Trophoblast cell (in vitro differentiated cells and primary cell): Measurements from ENCODE around the gene THBS2.

ENCODE experiments used
- DNase-seq, 2 donors: peaks; one replicate each; pipeline ENCODE4 v3.0.0-alpha.2; 2016
- H2AFZ ChIP-seq: 2 replicates; pipeline ENCODE4 v1.6.1; 2013; ENCODE audit warnings: low read length, moderate library complexity, mild to moderate bottlenecking; ENCODE audit not compliant: insufficient read depth, poor library complexity
- H2AK5ac ChIP-seq: 2 replicates; pipeline ENCODE4 v1.6.1; 2013; ENCODE audit warnings: mild to moderate bottlenecking, low read length
- H2BK120ac ChIP-seq: 2 replicates; pipeline ENCODE4 v1.6.1; 2013; ENCODE audit warnings: low read length, mild to moderate bottlenecking, moderate library complexity; ENCODE audit not compliant: insufficient read depth, poor library complexity
- H2BK12ac ChIP-seq: 2 replicates; pipeline ENCODE4 v1.6.1; 2013; ENCODE audit warnings: mild to moderate bottlenecking, low read length, moderate library complexity
- H2BK5ac ChIP-seq: 2 replicates; pipeline ENCODE4 v1.6.1; 2013; ENCODE audit warnings: low read length, low read depth, moderate library complexity, mild to moderate bottlenecking; ENCODE audit not compliant: poor library complexity
- H3K14ac ChIP-seq: 2 replicates; pipeline ENCODE4 v1.6.1; 2013; ENCODE audit warnings: mild to moderate bottlenecking, low read length
- H3K18ac ChIP-seq: 2 replicates; pipeline ENCODE4 v1.6.1; 2013; ENCODE audit warnings: mild to moderate bottlenecking, low read length
- H3K23ac ChIP-seq: 2 replicates; pipeline ENCODE4 v1.6.1; 2013; ENCODE audit warnings: low read length
- H3K27ac ChIP-seq: 2 replicates; pipeline ENCODE4 v1.5.1; 2013; ENCODE audit warnings: low read depth, mild to moderate bottlenecking, inconsistent platforms, low read length, moderate library complexity
- H3K27me3 ChIP-seq: 2 replicates; pipeline ENCODE4 v1.6.1; 2013; ENCODE audit warnings: inconsistent platforms, mild to moderate bottlenecking, low read length, moderate library complexity; ENCODE audit not compliant: insufficient read depth
- H3K36me3 ChIP-seq, 2 experiments: 1 replicate in 1 of 2; 2 replicates in 1 of 2; pipeline ENCODE4 v1.6.1; 2013; ENCODE audit warnings: low read length in 2 of 2, mild to moderate bottlenecking in 2 of 2, moderate library complexity in 1 of 2; ENCODE audit not compliant: insufficient read depth in 2 of 2, control insufficient read depth in 1 of 2
- H3K4ac ChIP-seq: 2 replicates; pipeline ENCODE4 v1.6.1; 2013; ENCODE audit warnings: low read depth, mild to moderate bottlenecking, low read length, moderate library complexity
- H3K4me1 ChIP-seq, 2 experiments: 1 replicate in 1 of 2; 2 replicates in 1 of 2; pipeline ENCODE4 v1.6.1; 2013; ENCODE audit warnings: low read length in 2 of 2, mild to moderate bottlenecking in 2 of 2, moderate library complexity in 1 of 2; ENCODE audit not compliant: insufficient read depth in 2 of 2, control insufficient read depth in 1 of 2
- H3K4me2 ChIP-seq: 2 replicates; pipeline ENCODE4 v1.6.1; 2013; ENCODE audit warnings: inconsistent platforms, mild to moderate bottlenecking, low read length, moderate library complexity
- H3K4me3 ChIP-seq: 2 replicates; pipeline ENCODE4 v1.5.1; 2013; ENCODE audit warnings: mild to moderate bottlenecking, low read depth, low read length, inconsistent platforms
- H3K79me1 ChIP-seq: one replicate; pipeline ENCODE4 v1.6.1; 2013; ENCODE audit warnings: low read length
- H3K79me2 ChIP-seq: 2 replicates; pipeline ENCODE4 v1.6.1; 2013; ENCODE audit warnings: low read length, mild to moderate bottlenecking; ENCODE audit not compliant: control insufficient read depth, insufficient read depth, poor library complexity
- H3K9ac ChIP-seq: 2 replicates; pipeline ENCODE4 v1.6.1; 2013; ENCODE audit warnings: mild to moderate bottlenecking, low read length
- H3K9me3 ChIP-seq: 2 replicates; pipeline ENCODE4 v1.6.1; 2013; ENCODE audit warnings: low read depth, mild to moderate bottlenecking, control low read depth, inconsistent platforms, low read length; ENCODE audit not compliant: insufficient read depth
- H4K12ac ChIP-seq: 2 replicates; pipeline ENCODE4 v1.6.1; 2013; ENCODE audit warnings: low read depth, mild to moderate bottlenecking, low read length, moderate library complexity
- H4K8ac ChIP-seq: 2 replicates; pipeline ENCODE4 v1.6.1; 2013; ENCODE audit warnings: low read depth, mild to moderate bottlenecking, low read length, moderate library complexity
- H4K91ac ChIP-seq: one replicate; pipeline ENCODE4 v1.6.1; 2013; ENCODE audit warnings: low read depth, mild to moderate bottlenecking, low read length, moderate library complexity
- whole genome bisulfite sequencing: extraction: QIAGEN DNeasy Blood & Tissue Kit; methylation state at CpG from one replicate; pipeline ENCODE4 v1.1.7; 2013; ENCODE audit warnings: missing lambda C conversion rate; ENCODE audit not compliant: insufficient read length, insufficient coverage; ENCODE audit errors: extremely low coverage; 5-methylcytosine and 5-hydroxymethylcytosine counted together

The THBS2 gene

DNA sequence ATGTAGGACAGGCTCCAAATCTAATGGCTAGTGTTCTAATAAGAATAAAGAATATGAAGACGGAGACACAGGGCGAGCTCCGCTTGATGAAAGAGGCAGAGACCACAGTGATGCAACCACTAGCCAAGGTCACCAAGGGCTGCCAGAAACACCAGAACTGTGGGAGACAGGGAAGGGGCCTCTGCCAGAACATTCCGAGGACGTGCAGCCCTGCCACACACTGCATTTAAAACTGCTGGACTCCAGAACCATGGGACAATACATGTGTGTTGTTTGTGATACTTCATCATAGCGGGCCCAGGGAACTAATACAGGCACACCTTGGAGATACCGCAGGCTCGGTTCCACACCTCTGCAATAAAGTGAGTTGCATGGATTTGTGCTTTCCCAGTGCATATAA lies 2.9 kb upstream of the THBS2 start:
- Histone ChIP-seq H3K9ac (no peak overlapping the region), H3K9me3 (peaks cover 12% of the 10 kb centered on the region), H4K91ac (no peak overlapping the region), H4K8ac (no peak overlapping the region), H3K14ac (no peak overlapping the region), H3K27me3 (peaks cover 25% of the 10 kb centered on the region), H3K79me1 (no peaks in the 10 kb centered on the region), H3K27ac (no peak overlapping the region), H3K4me3 (no peak overlapping the region), H3K4ac (no peak overlapping the region), H2AFZ (no peak overlapping the region), H3K79me2 (no peaks in the 10 kb centered on the region), H3K23ac (no peak overlapping the region), H2BK5ac (no peak overlapping the region), H3K4me2 (no peak overlapping the region), H3K36me3 (no peaks in the 10 kb centered on the region), H3K18ac (no peak overlapping the region), H3K4me1 (no peaks in the 10 kb centered on the region), H2BK120ac (no peak overlapping the region), H2AK5ac (no peak overlapping the region), H2BK12ac (no peak overlapping the region), H4K12ac (no peak overlapping the region)
- WGBS = no CpG with 5 or more reads among the region's 8 CpGs
- no peak for DNase-seq

DNA sequence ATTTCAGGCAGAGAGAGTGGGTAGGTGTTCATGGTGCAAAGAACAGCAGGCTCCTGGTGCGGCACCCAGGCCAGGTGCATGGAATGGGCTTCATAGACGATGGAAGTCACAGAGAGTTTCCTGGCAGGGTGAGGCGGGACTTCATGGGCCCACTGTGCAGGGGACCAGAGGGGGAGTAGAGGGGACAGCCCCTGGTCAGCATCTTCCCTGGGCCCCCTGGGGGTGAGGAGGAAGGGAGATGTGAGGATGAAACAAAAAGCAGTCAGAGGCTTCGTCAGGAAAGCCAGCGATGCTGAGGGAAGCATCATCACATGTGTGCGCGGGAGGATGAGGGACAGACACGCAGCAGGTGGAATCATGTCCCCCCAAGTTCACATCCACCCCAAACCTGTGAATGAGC lies 2.4 kb upstream of the THBS2 start:
- Histone ChIP-seq H3K36me3 (no peaks in the 10 kb centered on the region), H3K27ac (no peak overlapping the region), H3K79me1 (no peaks in the 10 kb centered on the region), H3K9me3 (peaks cover 12% of the 10 kb centered on the region), H3K4ac (no peak overlapping the region), H4K12ac (no peak overlapping the region), H4K91ac (no peak overlapping the region), H3K4me3 (no peak overlapping the region), H2BK5ac (no peak overlapping the region), H3K18ac (no peak overlapping the region), H3K27me3 (peaks cover 25% of the 10 kb centered on the region), H3K14ac (no peak overlapping the region), H2BK12ac (no peak overlapping the region), H3K9ac (no peak overlapping the region), H3K4me2 (no peak overlapping the region), H3K4me1 (no peaks in the 10 kb centered on the region), H2AFZ (no peak overlapping the region), H3K23ac (no peak overlapping the region), H2BK120ac (no peak overlapping the region), H3K79me2 (no peaks in the 10 kb centered on the region), H2AK5ac (no peak overlapping the region), H4K8ac (no peak overlapping the region)
- WGBS = no CpG with 5 or more reads among the region's 8 CpGs
- no peak for DNase-seq

DNA sequence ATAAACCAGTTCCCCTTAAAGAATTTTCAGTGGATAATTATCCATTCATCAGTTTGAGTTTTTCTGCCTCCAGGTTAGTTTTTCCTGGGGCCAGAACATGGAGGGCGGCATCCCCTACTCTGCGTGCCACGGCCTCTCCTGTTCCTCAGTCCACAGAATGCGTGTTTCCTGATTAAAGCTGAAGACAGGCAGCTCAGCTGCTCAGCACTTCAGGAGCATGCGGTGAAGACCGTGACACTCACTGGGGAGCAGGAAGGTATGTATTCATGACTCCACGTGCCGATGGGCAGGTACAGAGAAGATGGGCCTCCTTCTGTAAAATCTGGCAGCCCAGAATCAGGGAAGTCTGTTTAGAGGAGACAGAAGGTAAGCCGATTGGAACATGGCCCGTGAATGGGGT lies 2.0 kb upstream of the THBS2 start:
- Histone ChIP-seq H3K79me2 (no peaks in the 10 kb centered on the region), H3K4me2 (no peak overlapping the region), H2BK120ac (no peak overlapping the region), H4K91ac (no peak overlapping the region), H3K14ac (no peak overlapping the region), H3K4me3 (no peak overlapping the region), H2AFZ (no peak overlapping the region), H3K27ac (no peak overlapping the region), H2BK5ac (no peak overlapping the region), H3K9ac (no peak overlapping the region), H3K9me3 (peaks cover 12% of the 10 kb centered on the region), H3K4ac (no peak overlapping the region), H3K18ac (no peak overlapping the region), H3K27me3 (peaks cover 25% of the 10 kb centered on the region), H4K12ac (no peak overlapping the region), H2BK12ac (no peak overlapping the region), H3K79me1 (no peaks in the 10 kb centered on the region), H2AK5ac (no peak overlapping the region), H4K8ac (no peak overlapping the region), H3K36me3 (no peaks in the 10 kb centered on the region), H3K4me1 (no peaks in the 10 kb centered on the region), H3K23ac (no peak overlapping the region)
- WGBS = no CpG with 5 or more reads among the region's 10 CpGs
- no peak for DNase-seq

DNA sequence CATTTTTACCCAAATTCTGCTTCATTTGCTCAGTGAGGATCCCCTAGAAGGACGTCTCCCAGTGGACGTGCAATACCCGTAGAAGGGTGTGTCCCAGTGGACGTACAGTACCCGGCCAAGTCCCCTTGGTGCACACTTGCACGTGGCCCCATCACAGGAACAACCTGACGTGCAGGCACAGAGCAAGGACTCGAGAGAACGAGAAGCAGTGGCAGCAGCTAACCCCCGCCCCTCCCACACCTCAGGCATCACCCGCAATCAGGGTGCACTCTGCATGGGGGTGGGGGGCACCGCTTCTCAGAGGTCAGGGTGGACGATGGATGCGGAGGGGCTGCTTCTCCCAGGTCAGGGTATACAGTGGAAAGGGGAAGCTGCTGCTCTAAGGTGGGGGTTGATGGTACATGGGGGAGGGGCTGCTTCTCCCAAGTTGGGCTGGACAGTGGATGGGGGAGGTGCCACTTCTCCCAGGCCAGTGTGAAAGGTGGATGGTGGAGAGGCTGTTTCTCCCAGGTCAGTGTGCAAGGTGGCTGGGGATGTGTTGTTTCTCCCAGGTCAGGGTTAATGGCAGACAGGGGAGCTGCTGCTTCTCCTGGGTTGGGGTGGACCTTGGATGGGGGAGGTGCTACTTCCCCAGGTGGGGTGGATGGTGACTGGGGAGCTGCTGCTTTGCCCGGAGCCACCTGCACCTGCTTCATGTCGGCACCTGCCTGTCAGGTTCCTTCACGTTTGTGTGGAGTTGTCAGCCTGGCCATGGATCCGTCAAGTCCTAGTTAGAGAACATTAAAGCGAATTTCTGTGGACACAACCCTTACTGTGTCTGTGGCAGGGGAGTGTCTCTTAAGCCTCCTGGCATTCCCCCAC lies 1.0 kb upstream of the THBS2 start:
- no CpG with 5 or more reads among the region's 19 CpGs for WGBS
- H3K4me1 ChIP-seq = no peaks in the 10 kb centered on the region
- no peak overlapping the region for H3K4me2 ChIP-seq
- H3K27me3 ChIP-seq = peaks cover 25% of the 10 kb centered on the region
- H3K23ac ChIP-seq = no peak overlapping the region
- no peak overlapping the region for H2AK5ac ChIP-seq
- H3K36me3 ChIP-seq = no peaks in the 10 kb centered on the region
- no peak for DNase-seq
- H3K79me1 ChIP-seq = no peaks in the 10 kb centered on the region
- H3K9ac ChIP-seq = no peak overlapping the region
- no peak overlapping the region for H3K4ac ChIP-seq
- H2BK12ac ChIP-seq = no peak overlapping the region
- no peaks in the 10 kb centered on the region for H3K79me2 ChIP-seq
- H3K14ac ChIP-seq = no peak overlapping the region
- no peak overlapping the region for H3K18ac ChIP-seq
- H3K27ac ChIP-seq = no peak overlapping the region
- no peak overlapping the region for H2BK120ac ChIP-seq
- no peak overlapping the region for H4K91ac ChIP-seq
- H4K12ac ChIP-seq = no peak overlapping the region
- no peak overlapping the region for H4K8ac ChIP-seq
- no peak overlapping the region for H2BK5ac ChIP-seq
- H3K4me3 ChIP-seq = no peak overlapping the region
- peaks cover 12% of the 10 kb centered on the region for H3K9me3 ChIP-seq
- H2AFZ ChIP-seq = no peak overlapping the region
